ENCODE results near the gene TCF15. TPM values are rescaled to one million over a fixed set of nuclear protein-coding genes. Genes with fewer than 3 reads are reported as not detected.

TCF15 gene
- total and polyA plus RNA-seq, 2 experiments from 2014 or later, result 3.8 to 4.0 TPM

DNA sequence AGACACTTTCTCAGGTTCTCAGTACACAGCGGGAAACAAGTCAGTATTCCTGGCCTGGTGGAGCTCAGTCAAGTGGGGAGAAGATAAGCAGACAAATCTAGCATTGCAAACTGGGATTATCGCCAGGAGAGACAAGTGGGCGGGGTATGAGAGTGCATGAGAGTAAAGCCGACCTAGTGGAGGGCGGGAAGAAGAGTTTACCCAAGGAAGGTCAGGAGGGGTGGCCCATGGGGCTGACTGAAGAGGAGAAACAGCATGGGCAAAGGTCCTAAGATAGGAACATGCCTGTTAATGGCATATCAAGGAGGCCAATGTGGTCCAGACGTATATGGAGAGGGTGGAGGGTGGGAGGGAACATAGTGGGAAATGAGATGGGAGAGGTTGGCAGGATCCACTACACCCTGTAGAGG lies 54.1 kb downstream of the TCF15 start:
- no peaks in the 10 kb centered on the region for H3K79me2 ChIP-seq (replicated peaks; ENCODE audit: insufficient read depth)
- ATAC-seq, result no peak
- H3K27me3 Mint-ChIP-seq (ENCODE audit: insufficient read depth, low read depth, poor library complexity), result peaks cover 2% of the 10 kb centered on the region

More for the DNA sequence above, 54.1 kb downstream of the TCF15 start:
- no peaks in the 10 kb centered on the region for H3K36me3 ChIP-seq (ENCODE audit: insufficient read depth)
- no peaks in the 10 kb centered on the region for H3K4me1 ChIP-seq (ENCODE audit: insufficient read depth)
- H3K4me1 Mint-ChIP-seq, result no peaks in the 10 kb centered on the region; the same call in 2 of the 3 replicates
- H3K27me3 ChIP-seq (ENCODE audit: insufficient read depth), result no peaks in the 10 kb centered on the region
- no peak for DNase-seq (ENCODE audit: low spot score)
- no peaks in the 10 kb centered on the region for H3K9me2 ChIP-seq (ENCODE audit: insufficient read depth)
- H3K4me3 Mint-ChIP-seq, result no peak overlapping the region
- no peak overlapping the region for H3K4me3 ChIP-seq
- no peak overlapping the region for H3K4me2 ChIP-seq
- no peaks in the 10 kb centered on the region for H3F3A ChIP-seq (replicated peaks; ENCODE audit: low read depth)
- no peaks in the 10 kb centered on the region for H3K36me3 Mint-ChIP-seq (ENCODE audit: low read depth)
- no peaks in the 10 kb centered on the region; the same call in 2 of the 3 replicates for H3K9me3 Mint-ChIP-seq
- no peak overlapping the region for H2AFZ ChIP-seq
- H3K27ac ChIP-seq (ENCODE audit: low read depth), result no peak overlapping the region
- H3K27ac Mint-ChIP-seq, result no peak overlapping the region
- no peak for TF ChIP-seq REST (IDR thresholded peaks at IDR 0.05; ENCODE audit: unreplicated experiment)
- no peak for TF ChIP-seq ETS1 (IDR thresholded peaks at IDR 0.05)
- TF ChIP-seq NANOG (IDR thresholded peaks at IDR 0.05; ENCODE audit: borderline replicate concordance), result no peak
- TF ChIP-seq JUNB (IDR thresholded peaks at IDR 0.05; ENCODE audit: unreplicated experiment), result no peak
- no peak for TF ChIP-seq ZNF114 (CRISPR knock-in tag; IDR thresholded peaks at IDR 0.05)
- no peak for TF ChIP-seq CREB1 (CRISPR knock-in tag; IDR thresholded peaks at IDR 0.05; ENCODE audit: low read depth)
- TF ChIP-seq EZH2phosphoT487 (IDR thresholded peaks at IDR 0.05; ENCODE audit: unreplicated experiment), result no peak
- no peak for TF ChIP-seq STAT1 (IDR thresholded peaks at IDR 0.05; ENCODE audit: unreplicated experiment)
- TF ChIP-seq ZNF331 (CRISPR knock-in tag; IDR thresholded peaks at IDR 0.05; ENCODE audit: low read depth), result no peak
- TF ChIP-seq POLR2AphosphoS5 (IDR thresholded peaks at IDR 0.05; ENCODE audit: low read depth), result no peak
- H4K20me1 ChIP-seq (replicated peaks; ENCODE audit: insufficient read depth), result no peaks in the 10 kb centered on the region

Other genes starting within 250 kb of the TCF15 start
- gene TRIB3, start 229.5 kb downstream of the TCF15 start, total RNA-seq (2014; rRNA removed; shearing (Covaris generic)), result 13.7 and 21.0 TPM in 2 replicates
- 5.8 and 6.9 TPM in 2 replicates for gene TRIB3, start 229.5 kb downstream of the TCF15 start, polyA plus RNA-seq (2016; fragmentation: Nextera tagmentation; extraction: Ambion mirVana)
- gene RBCK1, start 202.0 kb downstream of the TCF15 start, total RNA-seq (2014; rRNA removed; shearing (Covaris generic)), result 56.8 and 65.3 TPM in 2 replicates
- 46.5 and 52.6 TPM in 2 replicates for gene RBCK1, start 202.0 kb downstream of the TCF15 start, polyA plus RNA-seq (2016; fragmentation: Nextera tagmentation; extraction: Ambion mirVana)
- gene TBC1D20, start 147.8 kb downstream of the TCF15 start, total RNA-seq (2014; rRNA removed; shearing (Covaris generic)), result 15.0 and 15.2 TPM in 2 replicates
- 4.8 and 5.0 TPM in 2 replicates for gene TBC1D20, start 147.8 kb downstream of the TCF15 start, polyA plus RNA-seq (2016; fragmentation: Nextera tagmentation; extraction: Ambion mirVana)
- 244 and 252 TPM in 2 replicates for gene CSNK2A1, start 66.5 kb downstream of the TCF15 start, total RNA-seq (2014; rRNA removed; shearing (Covaris generic))
- gene CSNK2A1, start 66.5 kb downstream of the TCF15 start, polyA plus RNA-seq (2016; fragmentation: Nextera tagmentation; extraction: Ambion mirVana), result 73.2 and 85.1 TPM in 2 replicates
- 18.6 and 26.6 TPM in 2 replicates for gene SRXN1, start 42.9 kb upstream of the TCF15 start, total RNA-seq (2014; rRNA removed; shearing (Covaris generic))
- 8.0 and 8.4 TPM in 2 replicates for gene SRXN1, start 42.9 kb upstream of the TCF15 start, polyA plus RNA-seq (2016; fragmentation: Nextera tagmentation; extraction: Ambion mirVana)
- 0.31 and 0.35 TPM in 2 replicates for gene SCRT2, start 65.5 kb upstream of the TCF15 start, total RNA-seq (2014; rRNA removed; shearing (Covaris generic))
- gene SCRT2, start 65.5 kb upstream of the TCF15 start, polyA plus RNA-seq (2016; fragmentation: Nextera tagmentation; extraction: Ambion mirVana), result 0.28 TPM in 1 of 2 replicates, not detected in the other
- gene SLC52A3, start 158.2 kb upstream of the TCF15 start, total RNA-seq (2014; rRNA removed; shearing (Covaris generic)), result 3.6 and 4.5 TPM in 2 replicates
- 2.3 and 2.5 TPM in 2 replicates for gene SLC52A3, start 158.2 kb upstream of the TCF15 start, polyA plus RNA-seq (2016; fragmentation: Nextera tagmentation; extraction: Ambion mirVana)
- 13.7 and 15.0 TPM in 2 replicates for gene FAM110A, start 223.4 kb upstream of the TCF15 start, total RNA-seq (2014; rRNA removed; shearing (Covaris generic))
- gene FAM110A, start 223.4 kb upstream of the TCF15 start, polyA plus RNA-seq (2016; fragmentation: Nextera tagmentation; extraction: Ambion mirVana), result 9.9 and 10.7 TPM in 2 replicates

Measured in GM23338 (cell line).